ENCODE results near the gene MRNIP.

- no peak for TF ChIP-seq CTCF (IDR thresholded peaks at IDR 0.05; ENCODE audit: low read depth, low read length, missing input control)
- no peak for TF ChIP-seq ATF3 (IDR thresholded peaks at IDR 0.05)
- TF ChIP-seq JUND (IDR thresholded peaks at IDR 0.05) = no peak
- no peak for TF ChIP-seq EGR1 (IDR thresholded peaks at IDR 0.05; ENCODE audit: low read depth in 2 of 2)
- TF ChIP-seq YY1 (IDR thresholded peaks at IDR 0.05) = no peak
- TF ChIP-seq TAF1 (conservative IDR thresholded peaks at IDR 0.05) = no peak
- no peak for TF ChIP-seq GABPA (IDR thresholded peaks at IDR 0.05 in 1 of 2, conservative IDR thresholded peaks at IDR 0.05 in 1 of 2)
- no peak for TF ChIP-seq RAD21 (IDR thresholded peaks at IDR 0.05)
- TF ChIP-seq MAX (IDR thresholded peaks at IDR 0.05) = no peak
- TF ChIP-seq REST (IDR thresholded peaks at IDR 0.05) = no peak
- TF ChIP-seq SP1 (IDR thresholded peaks at IDR 0.05) = no peak
Observed at GRCh38 chr5:179895861-179896260, 37.2 kb upstream of the MRNIP start.
